ENCODE results near the gene GLI3. TPM values are rescaled to one million over a fixed set of nuclear protein-coding genes. Genes with fewer than 3 reads are reported as not detected.

The GLI3 gene
- total and polyA plus RNA-seq, 10 of the 15 experiments (the other 5 are each of a cell fraction or from before 2014, with no cell fraction given), result 0.01 TPM; not detected in 8

DNA sequence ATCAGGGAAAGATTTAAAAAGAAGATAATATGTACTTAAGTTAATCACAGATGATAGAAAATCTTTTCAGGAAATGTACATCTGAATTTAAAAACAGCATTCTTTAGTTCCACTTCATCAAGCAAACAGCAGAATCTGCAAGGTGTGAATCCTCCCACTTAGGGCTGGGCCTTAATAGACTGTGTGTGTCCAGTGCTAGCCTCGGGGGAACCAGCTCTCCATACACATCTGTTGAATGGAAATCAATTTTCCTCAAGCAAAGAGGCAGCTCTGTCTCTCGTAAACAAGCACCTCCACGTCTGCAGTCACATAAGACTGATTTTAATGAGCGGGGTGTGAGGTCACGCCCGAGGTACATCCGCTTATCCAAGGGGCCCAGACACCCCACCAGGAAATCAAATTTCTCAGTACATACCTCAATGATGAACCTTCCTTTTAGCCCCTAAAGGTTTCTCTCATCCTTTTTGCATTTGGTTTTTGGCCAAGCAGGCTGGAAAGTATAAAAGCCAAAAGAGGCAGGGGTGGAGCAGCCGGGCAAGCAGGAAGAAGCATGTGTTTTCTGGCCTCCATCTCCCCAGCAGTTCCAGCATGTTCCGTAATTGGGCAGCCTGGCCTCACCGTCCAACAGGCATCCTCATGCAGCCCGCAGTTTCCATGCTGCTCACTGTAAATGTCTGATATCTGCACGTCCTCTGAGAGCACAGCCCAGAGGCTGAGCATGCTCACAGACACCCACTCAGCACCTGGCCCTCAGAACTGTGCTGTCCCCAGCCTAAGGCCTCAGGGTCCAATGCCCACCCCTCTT lies 131.3 kb downstream of the GLI3 start:
- POLR2A ChIA-PET, result no interaction called here
- no peaks in the 10 kb centered on the region for H4K20me1 ChIP-seq (ENCODE audit: control insufficient read depth, insufficient read depth)
- DNase-seq (ENCODE audit: low read depth, low spot score) (no peak), ATAC-seq (no peak), FAIRE-seq (no peak)
- RAD21 ChIA-PET (ENCODE audit: unreplicated experiment), result no interaction called here
- in situ Hi-C loops (cut with MboI), result no loop called here
- no peaks in the 10 kb centered on the region for H3K9me3 ChIP-seq (replicated peaks; ENCODE audit: control insufficient read depth, insufficient read depth, low read length)
- 39% methylated on average over 12 of the region's 12 CpGs for WGBS (ENCODE audit: insufficient coverage, insufficient replicate concordance, low lambda C conversion rate, missing lambda C conversion rate)
- no peaks in the 10 kb centered on the region for H3K36me3 ChIP-seq (ENCODE audit: control insufficient read depth in 2 of 2, insufficient read depth in 2 of 2, low read length in 1 of 2)
- H3K27ac ChIP-seq (ENCODE audit: control insufficient read depth, insufficient read depth), result no peak overlapping the region
- intact Hi-C loops (cut with micrococcal nuclease; ENCODE audit: unreplicated experiment), result no loop called here
- no peak overlapping the region for H2AFZ ChIP-seq (ENCODE audit: control insufficient read depth, low read depth, low read length)
- no peak overlapping the region for H3K9ac ChIP-seq (ENCODE audit: control insufficient read depth, insufficient read depth, low read length)
- no peak overlapping the region for H3K4me2 ChIP-seq (ENCODE audit: control insufficient read depth, insufficient read depth)
- no peaks in the 10 kb centered on the region for H3K79me2 ChIP-seq (ENCODE audit: control insufficient read depth, insufficient read depth, low read length)
- no peaks in the 10 kb centered on the region for H3K27me3 ChIP-seq (replicated peaks in 1 of 2; ENCODE audit: control insufficient read depth in 2 of 2, insufficient read depth in 2 of 2, low read length in 1 of 2)
- no peaks in the 10 kb centered on the region for H3K4me1 ChIP-seq (ENCODE audit: control insufficient read depth, insufficient read depth, low read length)
- SMC1A ChIA-PET (ENCODE audit: uncharacterized antibody, unreplicated experiment), result no interaction called here
- no TSS peak for BruUV-seq (replicated peaks)
- CTCF ChIA-PET, result no interaction called here
- H3K4me3 ChIP-seq, result no peak overlapping the region
- TF ChIP-seq NFIC (IDR thresholded peaks at IDR 0.05; ENCODE audit: low read depth, low read length) (no peak), CHD1 (IDR thresholded peaks at IDR 0.05; ENCODE audit: low read depth, low read length) (no peak), HDAC2 (IDR thresholded peaks at IDR 0.05) (no peak), PAX5 (IDR thresholded peaks at IDR 0.05; ENCODE audit: borderline replicate concordance, low read depth, low read length) (no peak), CBX3 (IDR thresholded peaks at IDR 0.05; ENCODE audit: borderline replicate concordance, low read depth) (no peak), BMI1 (IDR thresholded peaks at IDR 0.05; ENCODE audit: borderline replicate concordance) (no peak), DPF2 (IDR thresholded peaks at IDR 0.05) (no peak), BCLAF1 (IDR thresholded peaks at IDR 0.05) (no peak), JUNB (IDR thresholded peaks at IDR 0.05) (no peak), SP1 (IDR thresholded peaks at IDR 0.05; ENCODE audit: low read depth, low read length) (no peak), ZBED1 (IDR thresholded peaks at IDR 0.05; ENCODE audit: borderline replicate concordance) (no peak), PML (IDR thresholded peaks at IDR 0.05; ENCODE audit: low read length) (no peak), TCF7 (IDR thresholded peaks at IDR 0.05; ENCODE audit: borderline replicate concordance) (no peak), ESRRA (IDR thresholded peaks at IDR 0.05; ENCODE audit: low read length) (no peak), SIX5 (IDR thresholded peaks at IDR 0.05; ENCODE audit: low read depth, low read length, severe bottlenecking) (no peak), EGR1 (IDR thresholded peaks at IDR 0.05; ENCODE audit: borderline replicate concordance in 1 of 2, low read depth in 2 of 2, low read length in 2 of 2) (no peak)
- TF ChIP-seq, protein P1, sequence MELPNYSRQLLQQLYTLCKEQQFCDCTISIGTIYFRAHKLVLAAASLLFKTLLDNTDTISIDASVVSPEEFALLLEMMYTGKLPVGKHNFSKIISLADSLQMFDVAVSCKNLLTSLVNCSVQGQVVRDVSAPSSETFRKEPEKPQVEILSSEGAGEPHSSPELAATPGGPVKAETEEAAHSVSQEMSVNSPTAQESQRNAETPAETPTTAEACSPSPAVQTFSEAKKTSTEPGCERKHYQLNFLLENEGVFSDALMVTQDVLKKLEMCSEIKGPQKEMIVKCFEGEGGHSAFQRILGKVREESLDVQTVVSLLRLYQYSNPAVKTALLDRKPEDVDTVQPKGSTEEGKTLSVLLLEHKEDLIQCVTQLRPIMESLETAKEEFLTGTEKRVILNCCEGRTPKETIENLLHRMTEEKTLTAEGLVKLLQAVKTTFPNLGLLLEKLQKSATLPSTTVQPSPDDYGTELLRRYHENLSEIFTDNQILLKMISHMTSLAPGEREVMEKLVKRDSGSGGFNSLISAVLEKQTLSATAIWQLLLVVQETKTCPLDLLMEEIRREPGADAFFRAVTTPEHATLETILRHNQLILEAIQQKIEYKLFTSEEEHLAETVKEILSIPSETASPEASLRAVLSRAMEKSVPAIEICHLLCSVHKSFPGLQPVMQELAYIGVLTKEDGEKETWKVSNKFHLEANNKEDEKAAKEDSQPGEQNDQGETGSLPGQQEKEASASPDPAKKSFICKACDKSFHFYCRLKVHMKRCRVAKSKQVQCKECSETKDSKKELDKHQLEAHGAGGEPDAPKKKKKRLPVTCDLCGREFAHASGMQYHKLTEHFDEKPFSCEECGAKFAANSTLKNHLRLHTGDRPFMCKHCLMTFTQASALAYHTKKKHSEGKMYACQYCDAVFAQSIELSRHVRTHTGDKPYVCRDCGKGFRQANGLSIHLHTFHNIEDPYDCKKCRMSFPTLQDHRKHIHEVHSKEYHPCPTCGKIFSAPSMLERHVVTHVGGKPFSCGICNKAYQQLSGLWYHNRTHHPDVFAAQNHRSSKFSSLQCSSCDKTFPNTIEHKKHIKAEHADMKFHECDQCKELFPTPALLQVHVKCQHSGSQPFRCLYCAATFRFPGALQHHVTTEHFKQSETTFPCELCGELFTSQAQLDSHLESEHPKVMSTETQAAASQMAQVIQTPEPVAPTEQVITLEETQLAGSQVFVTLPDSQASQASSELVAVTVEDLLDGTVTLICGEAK (IDR thresholded peaks at IDR 0.05; ENCODE audit: borderline replicate concordance), result no peak
- TF ChIP-seq, protein P2, sequence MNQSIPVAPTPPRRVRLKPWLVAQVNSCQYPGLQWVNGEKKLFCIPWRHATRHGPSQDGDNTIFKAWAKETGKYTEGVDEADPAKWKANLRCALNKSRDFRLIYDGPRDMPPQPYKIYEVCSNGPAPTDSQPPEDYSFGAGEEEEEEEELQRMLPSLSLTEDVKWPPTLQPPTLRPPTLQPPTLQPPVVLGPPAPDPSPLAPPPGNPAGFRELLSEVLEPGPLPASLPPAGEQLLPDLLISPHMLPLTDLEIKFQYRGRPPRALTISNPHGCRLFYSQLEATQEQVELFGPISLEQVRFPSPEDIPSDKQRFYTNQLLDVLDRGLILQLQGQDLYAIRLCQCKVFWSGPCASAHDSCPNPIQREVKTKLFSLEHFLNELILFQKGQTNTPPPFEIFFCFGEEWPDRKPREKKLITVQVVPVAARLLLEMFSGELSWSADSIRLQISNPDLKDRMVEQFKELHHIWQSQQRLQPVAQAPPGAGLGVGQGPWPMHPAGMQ (IDR thresholded peaks at IDR 0.05; ENCODE audit: borderline replicate concordance), result no peak

Data from GM12878 (cell line).